Ovary (tissue), 3 donors: ENCODE measurements around the gene GOLGA3.

ENCODE experiments used
- CTCF ChIP-seq, 3 donors: fragments of 450-650 bp in 2 of 3; fragments of 200-600 bp in 1 of 3; IDR thresholded peaks; one replicate each; pipeline versions ENCODE4 v1.5.1 to v1.8.0; 2016 to 2022; ENCODE audit warnings: antibody characterized with exemption in 3 of 3, mild to moderate bottlenecking in 1 of 3
- EP300 ChIP-seq: sonication (generic); formaldehyde crosslinking; IDR thresholded peaks from one replicate; pipeline ENCODE4 v1.6.1; 2017; ENCODE audit warnings: antibody characterized with exemption
- POLR2A ChIP-seq: fragments of 450-650 bp; IDR thresholded peaks from one replicate; pipeline ENCODE4 v1.6.1; 2017; ENCODE audit warnings: antibody characterized with exemption, mild to moderate bottlenecking, moderate library complexity
- donor health status: DM: no; HTN: no; CAD: no.

GRCh38 chr12:132797820-132798570, 30.7 kb downstream of the GOLGA3 start:
- TF ChIP-seq CTCF (IDR thresholded peaks at IDR 0.05) (no peak), POLR2A (no peak), EP300 (no peak)
